Activated CD4-positive, alpha-beta T cell treated with anti-CD3 and anti-CD28 coated beads, Interleukin-2, amount 50 U/mL, for 48 hours (primary cell): ENCODE results near the gene DLEC1.
"Not testable (repeated sequence)": the region's sequence is repeated elsewhere in the genome, so short reads cannot be mapped to it uniquely, and the experiment has no call there.

Experiments used
- DNase-seq, 2 experiments: peaks; one replicate each; pipeline ENCODE4 v3.0.0-alpha.2; 2020

DLEC1 gene

GRCh38 chr3:38018296-38019266 lies 20.4 kb upstream of the DLEC1 start:
- DNase-seq: no peak

GRCh38 chr3:38019658-38020341 lies 19.2 kb upstream of the DLEC1 start:
- DNase-seq: no peak

DNA sequence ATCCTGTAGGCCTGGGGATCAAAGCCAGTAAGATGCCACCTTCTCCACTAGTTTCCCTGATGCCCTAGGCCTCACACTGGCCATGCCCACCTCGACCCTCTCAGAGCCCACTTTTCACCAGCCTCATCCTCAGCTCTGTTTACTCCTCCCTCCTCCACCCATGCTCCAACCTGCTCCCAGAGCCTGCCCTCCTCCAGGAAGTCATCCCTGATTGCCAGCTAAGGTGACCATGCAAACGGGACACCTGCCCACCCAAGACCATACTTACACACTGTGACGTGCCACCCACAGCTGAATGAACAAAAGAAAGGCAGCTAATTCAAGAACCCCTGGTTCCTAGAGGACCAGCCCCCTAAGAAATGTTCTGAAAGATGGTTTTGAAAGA lies 18.7 kb upstream of the DLEC1 start:
- no peak for DNase-seq

GRCh38 chr3:38021196-38021595 lies 17.8 kb upstream of the DLEC1 start:
- no peak for DNase-seq

GRCh38 chr3:38022301-38022700 lies 16.7 kb upstream of the DLEC1 start:
- no peak for DNase-seq

- DNase-seq: no peak
Measured at GRCh38 chr3:38022896-38023709, 15.9 kb upstream of the DLEC1 start.

GRCh38 chr3:38026856-38027255 lies 12.2 kb upstream of the DLEC1 start:
- DNase-seq: no peak

GRCh38 chr3:38027466-38028465 lies 11.2 kb upstream of the DLEC1 start:
- DNase-seq: no peak

DNA sequence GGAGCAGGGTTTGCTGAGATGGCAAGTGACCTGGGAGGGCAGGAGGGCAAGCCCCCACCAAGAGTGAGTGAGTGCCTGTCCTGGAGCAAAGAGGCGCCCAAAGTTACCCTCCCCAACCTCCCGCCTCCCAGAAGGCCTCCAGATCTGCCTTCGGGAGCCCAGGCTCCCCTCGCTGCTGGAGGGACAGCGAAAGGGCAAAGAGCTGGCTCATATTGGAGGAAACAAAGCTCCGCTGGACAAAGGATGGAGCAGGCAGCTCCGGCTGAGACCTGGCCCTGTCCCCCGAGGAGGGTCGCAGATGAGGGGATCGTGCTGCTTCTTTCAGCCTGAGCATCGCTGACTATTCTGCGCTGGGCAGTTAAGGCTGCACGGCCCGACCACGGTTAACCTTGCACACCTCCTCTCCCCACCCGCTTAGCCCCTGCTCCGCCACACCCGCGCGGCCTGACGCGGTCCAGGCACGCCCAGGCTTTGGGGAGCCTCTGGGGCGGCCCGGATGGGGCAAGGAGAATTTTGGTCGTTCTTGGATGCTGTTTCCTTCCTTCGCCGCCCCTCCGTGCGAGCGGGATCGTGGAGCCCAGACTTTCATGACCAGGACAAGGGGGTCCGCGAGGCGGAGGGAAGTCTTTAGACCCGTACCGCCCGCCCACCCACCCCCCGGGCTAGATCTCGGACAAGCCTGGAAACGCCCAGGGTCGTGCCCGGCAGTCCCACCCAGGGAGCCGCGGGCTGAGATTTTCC lies 10.2 kb upstream of the DLEC1 start:
- no peak for DNase-seq

GRCh38 chr3:38029400-38030125 lies 9.4 kb upstream of the DLEC1 start, which contains the start of gene PLCD1:
TSS of gene PLCD1 (minus strand) at chr3:38029642. CDS start at chr3:38029539, 103 bp downstream.
- peak; percentile 24 to 33 for DNase-seq

DNA sequence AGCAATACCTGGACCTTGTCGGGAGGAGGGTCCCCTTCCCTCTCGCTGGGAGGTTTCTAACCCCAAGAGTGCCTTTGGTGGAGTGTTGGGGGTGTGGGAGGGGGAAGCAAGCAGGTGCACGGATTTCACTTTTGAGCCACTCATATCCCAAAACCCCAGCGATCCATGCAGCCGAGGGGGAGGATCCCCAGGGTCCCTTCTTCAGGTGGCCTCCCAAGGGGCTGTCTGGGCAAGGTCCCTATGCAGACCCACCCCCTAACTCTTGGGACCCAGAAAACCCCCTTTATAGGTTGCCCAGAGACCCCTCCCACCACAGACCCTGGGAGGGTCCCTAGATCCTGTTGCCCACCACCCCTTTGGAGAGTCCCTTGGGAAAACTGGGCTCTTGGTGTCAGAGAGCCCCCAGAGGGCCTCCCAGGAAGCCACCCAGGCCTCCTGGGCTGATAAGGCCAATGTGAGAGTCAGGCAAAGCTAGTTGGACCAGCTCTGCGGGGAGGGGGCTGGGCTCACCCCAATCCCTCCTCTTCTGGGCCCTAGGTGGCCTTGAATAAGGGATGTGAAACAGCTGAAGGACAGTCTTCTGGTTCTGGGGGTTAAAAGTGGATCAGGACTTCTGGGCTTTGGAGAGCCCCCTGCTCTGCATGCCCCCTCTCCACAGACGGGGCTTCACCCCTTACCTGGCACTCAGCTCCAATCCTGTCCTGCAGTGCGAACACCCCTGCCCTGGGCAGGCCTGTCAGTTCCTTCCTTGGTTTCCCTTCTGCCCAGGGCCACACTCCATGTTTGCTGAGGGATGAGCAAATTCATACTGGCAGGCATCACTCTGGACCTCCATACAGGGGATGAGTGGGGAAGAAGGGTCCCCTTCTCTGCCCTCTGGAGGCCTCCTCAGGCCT lies 8.6 kb upstream of the DLEC1 start:
- no peak for DNase-seq

GRCh38 chr3:38031022-38031994 lies 7.7 kb upstream of the DLEC1 start:
- DNase-seq: peak; percentile 45 to 57

- DNase-seq: no peak
Measured at GRCh38 chr3:38032328-38032865, 6.6 kb upstream of the DLEC1 start.

DNA sequence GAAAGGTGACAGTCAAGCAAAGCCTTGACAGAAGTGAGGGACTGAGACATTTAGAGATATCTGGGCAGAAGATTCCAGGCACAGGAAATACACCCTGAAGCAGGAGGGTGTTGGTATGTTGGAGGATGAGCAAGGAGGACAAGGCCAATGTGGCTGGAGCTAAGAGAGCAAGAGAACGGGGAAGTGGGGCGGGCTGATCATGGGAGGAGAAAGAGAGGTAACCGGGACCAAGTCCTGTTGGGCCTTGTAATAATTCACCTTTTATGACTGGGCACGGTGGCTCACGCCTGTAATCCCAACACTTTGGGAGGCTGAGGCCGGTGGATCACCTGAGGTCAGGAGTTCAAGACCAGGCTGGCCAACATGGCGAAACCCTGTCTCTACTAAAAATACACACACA lies 5.4 kb upstream of the DLEC1 start:
- not testable (repeated sequence) for DNase-seq

DNA sequence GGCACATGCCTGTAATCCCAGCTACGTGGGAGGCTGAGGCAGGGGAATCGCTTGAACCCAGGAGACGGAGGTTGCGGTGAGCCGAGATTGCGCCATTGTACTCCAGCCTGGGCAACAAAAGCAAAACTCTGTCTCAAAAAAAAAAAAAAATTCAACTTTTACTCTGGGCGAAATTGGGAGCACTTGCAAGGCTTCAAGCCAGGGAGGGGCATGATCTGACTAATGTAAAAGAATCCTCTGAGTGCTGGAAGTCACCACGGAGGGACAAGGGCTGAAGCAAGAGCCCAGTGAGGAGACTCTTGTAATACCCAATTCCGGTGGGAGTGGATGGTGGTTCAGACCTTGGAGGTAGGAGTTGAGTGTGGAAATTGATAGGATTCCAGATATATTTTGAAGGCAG lies 4.7 kb upstream of the DLEC1 start:
- DNase-seq: not testable (repeated sequence)

DNA sequence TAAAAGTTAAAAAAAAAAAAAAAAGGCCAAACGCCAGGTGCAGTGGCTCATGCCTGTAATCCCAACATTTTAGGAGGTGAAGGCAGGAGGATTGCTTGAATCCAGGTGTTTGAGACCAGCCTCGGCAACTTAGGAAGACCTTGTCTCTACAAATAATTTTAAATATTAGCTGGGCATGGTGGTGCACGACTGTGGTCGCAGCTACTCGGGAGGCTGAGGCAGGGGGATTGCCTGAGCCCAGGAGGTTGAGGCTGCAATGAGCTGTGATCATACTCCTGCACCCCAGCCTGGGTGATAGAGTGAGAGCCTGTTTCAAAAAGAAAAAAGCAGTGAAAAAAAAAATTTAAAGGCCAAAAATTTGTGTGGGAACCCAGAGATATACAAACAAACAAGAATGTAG lies 2.7 kb upstream of the DLEC1 start:
- DNase-seq: no peak

DNA sequence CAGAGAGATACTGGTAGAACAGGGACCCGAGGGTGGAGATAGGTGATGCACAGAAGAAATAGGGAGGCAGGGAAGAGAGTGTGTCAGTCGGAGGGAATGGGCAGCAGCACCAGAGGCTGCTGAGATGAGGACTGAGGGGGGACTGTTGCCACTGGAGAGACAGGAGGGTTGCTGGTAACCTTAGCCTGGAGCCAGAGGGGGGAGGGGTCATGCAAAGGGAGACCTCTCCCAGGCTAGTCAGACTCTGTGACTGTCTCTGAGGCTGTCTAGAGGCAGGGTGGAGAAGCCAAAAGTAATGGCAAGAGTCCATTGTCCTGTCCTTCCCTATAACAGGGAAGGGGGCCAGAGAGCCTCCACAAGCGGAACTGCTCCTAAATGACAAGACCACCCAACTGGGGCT lies 2.1 kb upstream of the DLEC1 start:
- DNase-seq: no peak

DNA sequence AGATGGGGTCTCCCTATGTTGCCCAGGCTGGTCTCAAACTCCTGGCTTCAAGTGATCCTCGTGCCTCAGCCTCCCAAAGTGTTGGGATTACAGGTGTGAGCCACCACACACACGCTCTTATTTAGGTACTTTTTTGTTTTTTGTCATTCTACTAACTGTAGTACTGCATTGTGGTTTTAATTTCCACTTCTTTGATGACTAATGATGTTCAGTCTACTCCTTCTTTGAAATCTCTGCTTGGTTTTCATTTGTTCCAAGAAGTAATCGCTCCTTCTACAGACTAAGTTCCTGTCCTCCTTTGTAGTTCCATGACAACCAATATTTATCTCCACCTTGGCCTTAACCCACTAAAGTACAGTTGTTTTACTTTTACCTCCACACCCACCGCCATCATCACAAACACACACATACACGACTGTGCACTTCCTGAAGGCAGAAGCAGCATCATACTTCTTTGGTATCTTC lies 529 bp upstream of the DLEC1 start:
- peak; percentile 31 to 38 for DNase-seq
